ENCODE data around the gene RNU1-2.
"Not testable (repeated sequence)": the region's sequence is repeated elsewhere in the genome, so short reads cannot be mapped to it uniquely, and the experiment has no call there.

Gene RNU1-2

DNA sequence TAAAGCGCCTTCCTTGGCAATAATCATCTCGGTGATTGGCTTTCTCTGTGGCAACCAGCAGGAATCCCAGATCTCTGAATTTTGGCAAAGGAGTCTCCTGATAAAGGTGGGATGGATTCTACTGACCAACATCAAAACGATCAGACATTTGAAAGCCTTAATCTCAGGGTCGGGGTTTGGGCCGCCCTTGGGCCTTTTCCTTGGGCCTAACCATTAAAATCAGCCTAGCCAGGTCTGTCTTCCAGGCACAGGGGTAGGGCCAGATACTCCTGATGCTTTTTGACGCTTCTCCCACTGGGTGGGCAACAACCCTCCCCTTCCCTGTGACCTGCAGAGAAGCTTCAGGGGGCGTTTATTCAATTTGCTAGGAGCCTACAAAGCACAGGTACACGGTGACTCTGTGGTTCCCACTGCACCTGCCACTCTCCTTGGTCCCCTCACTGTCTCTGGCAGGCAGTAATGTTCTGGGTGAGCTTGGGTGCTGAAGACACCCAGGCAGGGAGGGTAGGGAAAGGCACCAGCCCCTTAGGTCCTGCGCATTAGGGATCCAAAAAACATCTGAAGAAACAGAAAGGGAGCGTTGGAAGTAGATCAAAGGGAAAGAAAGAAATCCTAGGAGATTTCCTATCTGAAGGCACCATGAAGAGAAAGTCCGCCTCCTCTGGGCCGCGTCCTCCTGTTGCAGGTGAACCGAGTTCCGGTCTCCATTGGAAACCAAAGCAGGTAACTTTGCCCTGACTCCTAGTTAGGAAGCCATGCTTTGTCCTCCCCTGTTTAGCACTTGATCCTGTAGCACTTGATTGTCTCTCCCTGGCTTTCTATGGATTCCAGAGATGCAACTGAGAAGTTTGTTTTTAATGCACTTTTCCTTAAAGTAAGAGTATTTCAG is 12.3 kb downstream of the RNU1-2 start:
- Histone ChIP-seq H3K36me3 (ENCODE audit: insufficient read depth, low read length) (no peaks in the 10 kb centered on the region), H3K4me2 (ENCODE audit: insufficient read depth, low read length) (no peak overlapping the region), H4K20me1 (ENCODE audit: insufficient read depth, low read length) (no peaks in the 10 kb centered on the region), H3K4me3 (ENCODE audit: low read depth in 1 of 2, low read length in 2 of 2) (no peak overlapping the region), H3K9me3 (ENCODE audit: insufficient read depth, low read length, severe bottlenecking) (no peaks in the 10 kb centered on the region), H3K27ac (ENCODE audit: low read length) (no peak overlapping the region), H3K79me2 (ENCODE audit: insufficient read depth, low read length) (no peaks in the 10 kb centered on the region), H3K9ac (ENCODE audit: low read depth, low read length) (no peak overlapping the region), H3K27me3 (ENCODE audit: insufficient read depth, low read length, poor library complexity) (no peaks in the 10 kb centered on the region), H3K4me1 (ENCODE audit: insufficient read depth, low read length) (peaks cover 39% of the 10 kb centered on the region), H2AFZ (ENCODE audit: low read depth, low read length) (no peak overlapping the region)
- no peak for ATAC-seq (ENCODE audit: insufficient read depth, low read depth)
- DNase-seq, result no peak
- TF ChIP-seq CTCF (IDR thresholded peaks at IDR 0.05; ENCODE audit: borderline replicate concordance, extremely low read depth, low read length, poor library complexity, severe bottlenecking), result no peak
- no peak for TF ChIP-seq EZH2 (IDR thresholded peaks at IDR 0.05; ENCODE audit: borderline replicate concordance, low read depth, low read length, severe bottlenecking)

DNA sequence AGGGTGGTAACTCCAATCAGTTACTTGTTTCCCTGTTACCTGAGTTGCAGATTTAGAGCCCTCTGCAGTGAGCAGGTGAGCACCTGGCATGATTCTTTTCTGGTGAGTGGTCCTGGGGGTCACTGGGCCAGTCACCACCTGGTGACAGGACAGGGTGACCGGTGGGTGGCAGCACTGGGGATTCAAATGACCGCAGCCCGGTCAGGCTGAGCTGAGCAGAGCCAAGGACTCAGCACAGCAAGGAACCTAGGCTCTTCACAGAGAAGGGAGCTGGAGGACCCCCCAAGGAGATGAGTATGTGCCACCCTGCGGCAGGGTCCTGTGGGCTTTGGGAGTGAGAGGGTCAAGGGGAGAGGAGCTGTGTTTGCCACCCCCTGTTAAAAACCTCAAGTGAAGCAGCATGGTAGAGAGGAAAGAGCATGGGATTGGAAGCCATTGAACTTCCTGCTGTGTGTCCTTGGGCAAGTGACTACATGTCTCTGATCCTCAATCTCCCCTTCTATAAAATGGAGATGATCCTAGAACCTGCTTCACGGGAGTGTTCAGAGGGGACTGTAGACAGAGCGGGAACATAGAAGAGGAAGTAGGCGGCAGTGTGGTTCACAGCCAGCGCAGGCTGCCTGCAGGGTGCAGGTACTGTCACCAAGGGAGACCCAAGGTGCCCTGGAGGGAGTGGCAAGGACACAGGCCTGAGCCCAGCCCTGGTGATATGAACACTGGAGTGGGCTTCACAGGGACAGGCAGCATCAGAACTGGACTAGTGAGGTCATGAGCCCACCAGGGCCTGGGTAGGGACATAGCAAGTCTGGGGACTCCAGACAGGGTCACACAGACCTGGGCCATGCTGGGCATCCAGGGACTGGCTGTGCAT is 16.3 kb downstream of the RNU1-2 start:
- H3K9me3 ChIP-seq (ENCODE audit: insufficient read depth, low read length, severe bottlenecking); H3K4me2 ChIP-seq (ENCODE audit: insufficient read depth, low read length); ATAC-seq (ENCODE audit: insufficient read depth, low read depth); H3K79me2 ChIP-seq (ENCODE audit: insufficient read depth, low read length); H3K27me3 ChIP-seq (ENCODE audit: insufficient read depth, low read length, poor library complexity); H3K9ac ChIP-seq (ENCODE audit: low read depth, low read length); DNase-seq; H3K4me3 ChIP-seq (ENCODE audit: low read depth in 1 of 2, low read length in 2 of 2); H2AFZ ChIP-seq (ENCODE audit: low read depth, low read length); H3K36me3 ChIP-seq (ENCODE audit: insufficient read depth, low read length); H4K20me1 ChIP-seq (ENCODE audit: insufficient read depth, low read length); H3K27ac ChIP-seq (ENCODE audit: low read length): not testable (repeated sequence)
- H3K4me1 ChIP-seq (ENCODE audit: insufficient read depth, low read length), result peaks cover 25% of the 10 kb centered on the region

GRCh38 chr1:16912742-16913141 is 17.0 kb downstream of the RNU1-2 start:
- peak overlapping the region; percentile 97; the same call in 1 of the 2 replicates for H3K4me2 ChIP-seq (ENCODE audit: insufficient read depth, low read length)
- not testable (repeated sequence) for H3K79me2 ChIP-seq (ENCODE audit: insufficient read depth, low read length); H3K36me3 ChIP-seq (ENCODE audit: insufficient read depth, low read length); H4K20me1 ChIP-seq (ENCODE audit: insufficient read depth, low read length); H2AFZ ChIP-seq (ENCODE audit: low read depth, low read length); H3K27ac ChIP-seq (ENCODE audit: low read length); H3K9me3 ChIP-seq (ENCODE audit: insufficient read depth, low read length, severe bottlenecking); H3K27me3 ChIP-seq (ENCODE audit: insufficient read depth, low read length, poor library complexity); ATAC-seq (ENCODE audit: insufficient read depth, low read depth); DNase-seq; H3K4me3 ChIP-seq (ENCODE audit: low read depth in 1 of 2, low read length in 2 of 2)
- 0 out of 2 replicates have a peak overlapping the region, but pooled peaks have one; percentile 95 for H3K9ac ChIP-seq (ENCODE audit: low read depth, low read length)
- H3K4me1 ChIP-seq (ENCODE audit: insufficient read depth, low read length), result peaks cover 23% of the 10 kb centered on the region

DNA sequence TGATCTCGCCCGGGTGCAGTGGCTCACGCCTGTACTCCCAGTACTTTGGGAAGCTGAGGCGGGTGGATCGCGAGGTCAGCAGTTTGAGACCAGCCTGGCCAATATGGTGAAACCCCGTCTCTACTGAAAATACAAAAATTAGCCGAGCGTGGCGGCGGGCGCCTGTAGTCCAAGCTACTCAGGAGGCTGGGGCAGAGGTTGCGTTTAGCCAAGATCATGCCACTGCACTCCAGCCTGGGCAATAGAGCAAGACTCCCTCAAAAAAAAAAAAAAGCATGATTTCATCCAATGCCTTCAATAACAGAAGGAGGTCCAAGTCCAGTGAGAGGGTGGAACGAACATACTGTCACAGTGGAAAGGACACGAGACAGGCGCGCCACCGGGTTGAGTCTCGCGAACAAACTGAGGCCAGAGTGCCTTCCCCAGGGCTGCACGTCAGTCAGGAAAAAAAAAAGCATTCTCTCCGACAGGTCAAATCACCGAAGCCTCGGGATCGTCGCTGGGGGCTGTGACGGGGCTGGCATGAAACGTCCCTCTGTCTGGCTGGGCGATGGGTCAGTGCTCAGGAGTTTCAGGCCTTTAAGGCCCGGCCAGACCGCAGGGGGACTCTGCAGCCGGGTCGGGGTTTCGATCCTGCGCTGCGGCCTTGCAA is 17.5 kb downstream of the RNU1-2 start:
- peak overlapping the region; percentile 84 for H3K27ac ChIP-seq (ENCODE audit: low read length)

More for the DNA sequence above, 17.5 kb downstream of the RNU1-2 start:
- H3K4me1 ChIP-seq (ENCODE audit: insufficient read depth, low read length), result peaks cover 23% of the 10 kb centered on the region
- DNase-seq (no peak), ATAC-seq (ENCODE audit: insufficient read depth, low read depth) (no peak)
- H4K20me1 ChIP-seq (ENCODE audit: insufficient read depth, low read length), result no peaks in the 10 kb centered on the region
- H3K4me3 ChIP-seq (ENCODE audit: low read depth in 1 of 2, low read length in 2 of 2), result peak overlapping the region; percentile 9 to 63; a peak in 3 of 4 replicates
- H3K79me2 ChIP-seq (ENCODE audit: insufficient read depth, low read length), result peaks cover 2% of the 10 kb centered on the region
- peak overlapping the region; percentile 95 for H3K9ac ChIP-seq (ENCODE audit: low read depth, low read length)
- H3K36me3 ChIP-seq (ENCODE audit: insufficient read depth, low read length), result no peaks in the 10 kb centered on the region
- H3K27me3 ChIP-seq (ENCODE audit: insufficient read depth, low read length, poor library complexity), result no peaks in the 10 kb centered on the region
- peak overlapping the region; percentile 97 for H3K4me2 ChIP-seq (ENCODE audit: insufficient read depth, low read length)
- no peaks in the 10 kb centered on the region for H3K9me3 ChIP-seq (ENCODE audit: insufficient read depth, low read length, severe bottlenecking)
- TF ChIP-seq EZH2 (IDR thresholded peaks at IDR 0.05; ENCODE audit: borderline replicate concordance, low read depth, low read length, severe bottlenecking) (no peak), CTCF (IDR thresholded peaks at IDR 0.05; ENCODE audit: borderline replicate concordance, extremely low read depth, low read length, poor library complexity, severe bottlenecking) (no peak)
- peak overlapping the region; percentile 96 for H2AFZ ChIP-seq (ENCODE audit: low read depth, low read length)
